ENCODE results near the gene HIVEP3. TPM values are rescaled to one million over a fixed set of nuclear protein-coding genes. Genes with fewer than 3 reads are reported as not detected.
A peak's percentile ranks its signal among the peaks of the same experiment; 100 is the strongest.

Gene HIVEP3
- total RNA-seq, 1 donor from 2014 or later, result 73.9 TPM

DNA sequence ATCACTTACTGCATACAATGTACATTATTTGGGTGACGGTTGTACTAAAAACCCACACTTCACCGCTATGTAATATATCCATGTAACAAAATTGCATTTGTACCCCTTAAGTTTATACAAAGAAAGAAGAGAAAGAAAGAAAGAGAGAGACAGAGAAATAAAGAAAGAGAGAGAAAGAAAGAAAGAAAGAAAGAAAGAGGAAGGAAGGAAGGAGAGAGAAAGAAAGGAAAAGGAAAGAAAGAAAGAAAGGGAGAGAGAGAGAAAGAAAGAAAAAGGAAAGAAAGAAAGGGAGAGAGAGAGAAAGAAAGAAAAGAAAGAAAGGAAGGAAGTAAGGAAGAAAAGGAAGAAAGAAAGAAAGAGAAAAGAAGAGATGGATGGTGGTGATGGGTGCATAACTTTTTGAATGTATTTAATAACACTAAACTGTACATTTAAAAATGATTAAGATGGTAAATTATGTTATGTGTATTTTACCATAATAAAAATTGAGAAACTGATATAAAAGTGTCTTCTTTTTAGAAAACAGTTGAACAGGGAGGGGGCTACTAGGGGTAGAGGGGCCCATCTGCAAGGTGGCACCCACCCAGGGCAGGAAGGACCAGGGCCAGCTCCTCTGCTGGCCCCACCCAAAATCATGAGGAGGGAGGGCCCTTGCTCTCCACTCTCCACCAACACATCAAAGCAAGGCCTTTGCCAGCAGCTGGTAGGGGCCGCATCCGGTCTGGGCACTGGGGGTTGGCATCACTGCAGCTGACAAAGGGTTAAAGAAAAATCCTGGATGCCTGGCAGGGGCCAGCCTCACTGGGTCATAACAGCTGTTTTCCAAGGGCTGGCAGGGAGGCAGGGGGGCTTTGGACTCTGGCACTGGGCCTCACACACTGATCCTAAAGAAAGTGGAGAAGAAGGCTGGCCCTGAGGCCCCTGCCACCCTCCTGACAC is 280.4 kb downstream of the HIVEP3 start:
- H3K27me3 Mint-ChIP-seq, result no peaks in the 10 kb centered on the region
- H3K9me3 Mint-ChIP-seq, result no peaks in the 10 kb centered on the region
- intact Hi-C loops (cut with micrococcal nuclease), result loop anchor here (1.0 to 10.0 kb wide), 6 partner anchors 23 to 224 kb away; no protein-coding TSS in a partner anchor
- peaks cover 52% of the 10 kb centered on the region for H3K4me1 Mint-ChIP-seq
- H3K36me3 Mint-ChIP-seq (ENCODE audit: low read depth), result peaks cover 40% of the 10 kb centered on the region
- peak overlapping the region; percentile 44 for H3K4me3 Mint-ChIP-seq
- DNase-seq, result no peak
- peak overlapping the region; percentile 69 for H3K27ac Mint-ChIP-seq

- H3K27ac Mint-ChIP-seq, result peak overlapping the region; percentile 69
Measured at GRCh38 chr1:41637367-41637766, 281.4 kb downstream of the HIVEP3 start.

DNA sequence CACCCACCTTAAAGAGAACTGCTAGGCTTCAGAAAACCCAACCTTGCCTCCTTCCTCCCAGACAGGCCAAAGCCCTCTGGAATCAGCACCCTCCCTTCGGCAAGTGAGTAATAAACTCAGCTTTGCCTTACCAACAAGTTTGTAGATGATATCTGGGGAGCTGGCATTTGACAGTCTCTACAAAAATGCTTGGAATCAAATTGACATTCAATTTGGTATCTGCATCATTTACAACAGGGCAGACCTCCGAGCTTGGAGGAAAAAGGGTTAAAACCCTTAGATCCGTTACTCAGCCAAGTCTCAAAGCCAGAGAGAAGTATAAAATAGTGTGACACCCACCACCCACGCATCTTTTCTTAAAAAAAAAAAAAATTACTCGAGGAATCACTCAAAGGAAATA is 285.0 kb downstream of the HIVEP3 start:
- intact Hi-C loops (cut with micrococcal nuclease), result loop anchor here (10.0 kb wide), 1 partner anchor 59 kb away; no protein-coding TSS in a partner anchor
- Mint-ChIP-seq H3K4me1 (peaks cover 72% of the 10 kb centered on the region), H3K36me3 (ENCODE audit: low read depth) (peaks cover 62% of the 10 kb centered on the region), H3K27ac (peak overlapping the region; percentile 81), H3K9me3 (peaks cover 7% of the 10 kb centered on the region), H3K4me3 (peak overlapping the region; percentile 40), H3K27me3 (no peaks in the 10 kb centered on the region)
- DNase-seq, result no peak

More at GRCh38 chr1:41637367-41637766, 281.4 kb downstream of the HIVEP3 start:
- Mint-ChIP-seq H3K9me3 (no peaks in the 10 kb centered on the region), H3K4me3 (peak overlapping the region; percentile 44), H3K27me3 (no peaks in the 10 kb centered on the region), H3K4me1 (peaks cover 59% of the 10 kb centered on the region), H3K36me3 (ENCODE audit: low read depth) (peaks cover 47% of the 10 kb centered on the region)
- DNase-seq, result no peak
- intact Hi-C loops (cut with micrococcal nuclease), result loop anchor here (5.0 to 10.0 kb wide), 3 partner anchors 63 to 225 kb away; no protein-coding TSS in a partner anchor

GRCh38 chr1:41632781-41633575 is 285.7 kb downstream of the HIVEP3 start:
- DNase-seq, result no peak
- H3K4me1 Mint-ChIP-seq, result peaks cover 69% of the 10 kb centered on the region
- peak overlapping the region; percentile 81 for H3K27ac Mint-ChIP-seq
- intact Hi-C loops (cut with micrococcal nuclease), result loop anchor here (10.0 kb wide), 1 partner anchor 58 kb away; no protein-coding TSS in a partner anchor
- peaks cover 66% of the 10 kb centered on the region for H3K36me3 Mint-ChIP-seq (ENCODE audit: low read depth)
- H3K4me3 Mint-ChIP-seq, result peak overlapping the region; percentile 40
- no peaks in the 10 kb centered on the region for H3K27me3 Mint-ChIP-seq
- H3K9me3 Mint-ChIP-seq, result peaks cover 7% of the 10 kb centered on the region

GRCh38 chr1:41631971-41632370 is 286.8 kb downstream of the HIVEP3 start:
- DNase-seq, result no peak
- intact Hi-C loops (cut with micrococcal nuclease), result loop anchor here (10.0 kb wide), 1 partner anchor 57 kb away; no protein-coding TSS in a partner anchor
- peaks cover 62% of the 10 kb centered on the region for H3K4me1 Mint-ChIP-seq
- H3K9me3 Mint-ChIP-seq, result peaks cover 7% of the 10 kb centered on the region
- H3K27me3 Mint-ChIP-seq, result no peaks in the 10 kb centered on the region
- peaks cover 61% of the 10 kb centered on the region for H3K36me3 Mint-ChIP-seq (ENCODE audit: low read depth)
- H3K4me3 Mint-ChIP-seq, result no peak overlapping the region
- peak overlapping the region; percentile 27 for H3K27ac Mint-ChIP-seq

GRCh38 chr1:41631154-41631553 is 287.6 kb downstream of the HIVEP3 start:
- DNase-seq, result no peak
- intact Hi-C loops (cut with micrococcal nuclease), result loop anchor here (10.0 kb wide), 1 partner anchor 56 kb away; no protein-coding TSS in a partner anchor

GRCh38 chr1:41629571-41629970 is 289.2 kb downstream of the HIVEP3 start:
- H3K27me3 Mint-ChIP-seq, result no peaks in the 10 kb centered on the region
- peaks cover 60% of the 10 kb centered on the region for H3K4me1 Mint-ChIP-seq
- peaks cover 63% of the 10 kb centered on the region for H3K36me3 Mint-ChIP-seq (ENCODE audit: low read depth)
- DNase-seq, result no peak
- H3K4me3 Mint-ChIP-seq, result no peak overlapping the region
- no peak overlapping the region for H3K27ac Mint-ChIP-seq
- peaks cover 7% of the 10 kb centered on the region for H3K9me3 Mint-ChIP-seq
- intact Hi-C loops (cut with micrococcal nuclease), result loop anchor here (5.0 kb wide), 1 partner anchor 33 kb away; no protein-coding TSS in a partner anchor

More at GRCh38 chr1:41631154-41631553, 287.6 kb downstream of the HIVEP3 start:
- Mint-ChIP-seq H3K27ac (peak overlapping the region; percentile 5), H3K4me1 (peaks cover 65% of the 10 kb centered on the region), H3K9me3 (peaks cover 7% of the 10 kb centered on the region), H3K36me3 (ENCODE audit: low read depth) (peaks cover 64% of the 10 kb centered on the region), H3K4me3 (no peak overlapping the region), H3K27me3 (no peaks in the 10 kb centered on the region)

- DNase-seq, result no peak
- intact Hi-C loops (cut with micrococcal nuclease), result loop anchor here (5.0 kb wide), 1 partner anchor 33 kb away; no protein-coding TSS in a partner anchor
- Mint-ChIP-seq H3K27ac (peak overlapping the region; percentile 18), H3K36me3 (ENCODE audit: low read depth) (peaks cover 63% of the 10 kb centered on the region), H3K27me3 (no peaks in the 10 kb centered on the region), H3K4me3 (no peak overlapping the region), H3K4me1 (peaks cover 58% of the 10 kb centered on the region), H3K9me3 (peaks cover 7% of the 10 kb centered on the region)
Measured at GRCh38 chr1:41629141-41629540, 289.6 kb downstream of the HIVEP3 start.

GRCh38 chr1:41627491-41628280 is 291.0 kb downstream of the HIVEP3 start:
- Mint-ChIP-seq H3K27me3 (no peaks in the 10 kb centered on the region), H3K4me3 (no peak overlapping the region), H3K4me1 (peaks cover 57% of the 10 kb centered on the region), H3K27ac (peak overlapping the region; percentile 66), H3K36me3 (ENCODE audit: low read depth) (peaks cover 58% of the 10 kb centered on the region), H3K9me3 (peaks cover 7% of the 10 kb centered on the region)
- intact Hi-C loops (cut with micrococcal nuclease), result loop anchor here (2.0 to 5.0 kb wide), 2 partner anchors 13 to 35 kb away; no protein-coding TSS in a partner anchor
- no peak for DNase-seq

GRCh38 chr1:41626616-41627375 is 291.9 kb downstream of the HIVEP3 start:
- peaks cover 7% of the 10 kb centered on the region for H3K9me3 Mint-ChIP-seq
- H3K27ac Mint-ChIP-seq, result peak overlapping the region; percentile 66
- H3K4me3 Mint-ChIP-seq, result no peak overlapping the region
- H3K27me3 Mint-ChIP-seq, result no peaks in the 10 kb centered on the region
- peaks cover 59% of the 10 kb centered on the region for H3K4me1 Mint-ChIP-seq
- peaks cover 58% of the 10 kb centered on the region for H3K36me3 Mint-ChIP-seq (ENCODE audit: low read depth)
- no peak for DNase-seq
- intact Hi-C loops (cut with micrococcal nuclease), result loop anchor here (2.0 to 5.0 kb wide), 2 partner anchors 14 to 36 kb away; no protein-coding TSS in a partner anchor

- Mint-ChIP-seq H3K27me3 (no peaks in the 10 kb centered on the region), H3K36me3 (ENCODE audit: low read depth) (peaks cover 60% of the 10 kb centered on the region), H3K27ac (peak overlapping the region; percentile 37), H3K9me3 (peaks cover 7% of the 10 kb centered on the region), H3K4me3 (no peak overlapping the region), H3K4me1 (peaks cover 61% of the 10 kb centered on the region)
- no peak for DNase-seq
- intact Hi-C loops (cut with micrococcal nuclease), result loop anchor here (2.0 to 5.0 kb wide), 2 partner anchors 15 to 36 kb away; no protein-coding TSS in a partner anchor
Measured at GRCh38 chr1:41626146-41626545, 292.6 kb downstream of the HIVEP3 start.

DNA sequence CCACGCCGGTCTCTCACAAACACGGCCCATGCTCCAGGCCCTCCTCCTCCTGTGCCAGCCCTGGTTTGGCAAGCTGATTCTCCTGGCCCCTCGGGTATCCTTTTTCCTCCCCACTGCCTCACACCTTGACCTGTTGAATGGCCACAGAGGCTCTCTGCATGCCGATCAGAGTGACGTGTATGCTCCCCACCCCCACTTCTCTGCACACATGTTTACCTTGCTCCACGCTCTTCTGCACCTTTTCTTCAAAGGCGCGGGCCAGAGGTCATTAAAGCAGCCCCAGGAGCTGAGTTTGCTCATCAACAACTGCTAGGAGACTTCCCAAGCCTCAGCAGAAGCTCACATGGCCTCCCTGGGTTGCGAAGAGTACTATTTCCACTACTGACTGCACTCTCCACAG is 295.0 kb downstream of the HIVEP3 start:
- peak overlapping the region; percentile 58 for H3K4me3 Mint-ChIP-seq
- intact Hi-C loops (cut with micrococcal nuclease), result no loop called here
- no peak for DNase-seq
- no peaks in the 10 kb centered on the region for H3K27me3 Mint-ChIP-seq
- H3K9me3 Mint-ChIP-seq, result no peaks in the 10 kb centered on the region
- H3K4me1 Mint-ChIP-seq, result peaks cover 53% of the 10 kb centered on the region
- peaks cover 58% of the 10 kb centered on the region for H3K36me3 Mint-ChIP-seq (ENCODE audit: low read depth)
- peak overlapping the region; percentile 82 for H3K27ac Mint-ChIP-seq
